IMR-90 (cell line): ENCODE measurements around the gene NDUFA7. TPM values are rescaled to one million over a fixed set of nuclear protein-coding genes. Genes with fewer than 3 reads are reported as not detected.

ENCODE experiments used
- ATAC-seq: fragments of 200-7000 bp; cut with Tn5 transposase; 2 replicates; pipeline ENCODE4 v1.9.1; 2020; ENCODE audit warnings: low read depth, mild to moderate bottlenecking, moderate library complexity
- BruUV-seq: library from RNA; stranded (reverse); fragments of 400-500 nt; replicated peaks from 2 replicates; lab custom pipeline; 2021; lab: Mats Ljungman, UMichigan
- CTCF ChIA-PET: fragments of 300-600 bp; formaldehyde crosslinking; extraction: SDS; loops from one replicate; lab custom pipeline; 2021; ENCODE audit warnings: antibody characterized with exemption; lab: Yijun Ruan, JAX
- POLR2A ChIA-PET: fragments of 300-600 bp; sonication (Branson Sonifier 250); formaldehyde crosslinking; loops from one replicate; lab custom pipeline; 2022; ENCODE audit warnings: antibody characterized with exemption; ENCODE audit not compliant: unreplicated experiment; lab: Charles Lee
- DNase-seq: peaks from one replicate; pipeline ENCODE4 v3.0.0; 2013
- H2AFZ ChIP-seq: replicated peaks from 2 replicates; pipeline ENCODE3; 2013; ENCODE audit warnings: low read length, mild to moderate bottlenecking; ENCODE audit not compliant: poor library complexity
- H2AK5ac ChIP-seq: 2 replicates; pipeline ENCODE4 v1.6.1; 2013; ENCODE audit warnings: low read depth, low read length, inconsistent platforms
- H2AK9ac ChIP-seq: replicated peaks from 2 replicates; pipeline ENCODE3; 2013; ENCODE audit warnings: mild to moderate bottlenecking, low read depth, low read length, moderate library complexity; ENCODE audit not compliant: poor library complexity
- H2BK120ac ChIP-seq: 2 replicates; pipeline ENCODE4 v1.6.1; 2013; ENCODE audit warnings: low read depth, low read length, inconsistent platforms
- H2BK15ac ChIP-seq: 3 replicates; pipeline ENCODE4 v1.6.1; 2013; ENCODE audit warnings: low read depth, low read length, inconsistent platforms
- H2BK20ac ChIP-seq: 2 replicates; pipeline ENCODE4 v1.6.1; 2013; ENCODE audit warnings: low read depth, mild to moderate bottlenecking, inconsistent platforms, low read length, moderate library complexity
- H2BK5ac ChIP-seq: 2 replicates; pipeline ENCODE4 v1.6.1; 2013; ENCODE audit warnings: mild to moderate bottlenecking, low read depth, low read length, inconsistent platforms; ENCODE audit not compliant: poor library complexity, severe bottlenecking
- H3K14ac ChIP-seq: replicated peaks from 2 replicates; pipeline ENCODE4 v1.6.1; 2013; ENCODE audit warnings: low read depth, low read length, inconsistent platforms
- H3K18ac ChIP-seq: 2 replicates; pipeline ENCODE4 v1.6.1; 2013; ENCODE audit warnings: low read depth, low read length, control low read depth
- H3K23ac ChIP-seq: 2 replicates; pipeline ENCODE4 v1.6.1; 2013; ENCODE audit warnings: low read depth, low read length, inconsistent platforms
- H3K27ac ChIP-seq: 2 replicates; pipeline ENCODE4 v1.5.1; 2013; ENCODE audit warnings: mild to moderate bottlenecking, control low read depth, low read length; ENCODE audit not compliant: insufficient read depth
- H3K27me3 ChIP-seq: 2 replicates; pipeline ENCODE4 v1.6.1; 2013; ENCODE audit warnings: low read length; ENCODE audit not compliant: control insufficient read depth, insufficient read depth
- H3K36me3 ChIP-seq: 2 replicates; pipeline ENCODE4 v1.6.1; 2013; ENCODE audit warnings: low read length, mixed read lengths; ENCODE audit not compliant: control insufficient read depth, insufficient read depth
- H3K4ac ChIP-seq: 2 replicates; pipeline ENCODE4 v1.6.1; 2013; ENCODE audit warnings: low read depth, low read length, inconsistent platforms
- H3K4me1 ChIP-seq: 2 replicates; pipeline ENCODE4 v1.6.1; 2013; ENCODE audit warnings: low read length, mixed read lengths; ENCODE audit not compliant: control insufficient read depth, insufficient read depth
- H3K4me2 ChIP-seq: 2 replicates; pipeline ENCODE4 v1.6.1; 2013; ENCODE audit warnings: low read depth, mild to moderate bottlenecking, control low read depth, low read length, moderate library complexity
- H3K4me3 ChIP-seq: 2 replicates; pipeline ENCODE4 v1.5.1; 2013; ENCODE audit warnings: low read depth, mild to moderate bottlenecking, control low read depth, low read length, moderate library complexity; ENCODE audit not compliant: insufficient read depth
- H3K56ac ChIP-seq: 2 replicates; pipeline ENCODE4 v1.6.1; 2013; ENCODE audit warnings: low read length, inconsistent platforms; ENCODE audit not compliant: insufficient read depth; ENCODE audit errors: extremely low read depth
- H3K79me1 ChIP-seq, 2 experiments: 2 replicates each; pipeline ENCODE4 v1.6.1; 2013; ENCODE audit warnings: low read length in 2 of 2, inconsistent platforms in 1 of 2, low read depth in 1 of 2
- H3K9ac ChIP-seq: 2 replicates; pipeline ENCODE4 v1.6.1; 2013; ENCODE audit warnings: low read depth, low read length, control low read depth
- H3K9me1 ChIP-seq: 2 replicates; pipeline ENCODE4 v1.6.1; 2013; ENCODE audit warnings: low read length, inconsistent platforms; ENCODE audit not compliant: insufficient read depth
- H3K9me3 ChIP-seq: 2 replicates; pipeline ENCODE4 v1.6.1; 2013; ENCODE audit warnings: low read length; ENCODE audit not compliant: control insufficient read depth, insufficient read depth
- H4K20me1 ChIP-seq: 2 replicates; pipeline ENCODE4 v1.6.1; 2013; ENCODE audit warnings: low read length, inconsistent platforms; ENCODE audit not compliant: insufficient read depth
- H4K5ac ChIP-seq: 2 replicates; pipeline ENCODE4 v1.6.1; 2013; ENCODE audit warnings: mild to moderate bottlenecking, low read depth, low read length, control low read depth
- H4K8ac ChIP-seq, 2 experiments: 2 replicates each; pipeline ENCODE4 v1.6.1; 2013; ENCODE audit warnings: low read depth in 2 of 2, low read length in 2 of 2, control low read depth in 1 of 2, inconsistent platforms in 1 of 2
- H4K91ac ChIP-seq: 2 replicates; pipeline ENCODE4 v1.6.1; 2013; ENCODE audit warnings: low read depth, low read length, inconsistent platforms; ENCODE audit not compliant: insufficient read depth
- CEBPB ChIP-seq: IDR thresholded peaks from 2 replicates; pipeline ENCODE4 v1.6.1; 2012; ENCODE audit warnings: low read depth, low read length, improper control_type of control experiment
- CHD1 ChIP-seq: IDR thresholded peaks from 2 replicates; pipeline ENCODE4 v1.6.1; 2012; ENCODE audit warnings: low read depth, low read length, improper control_type of control experiment
- CTCF ChIP-seq: conservative IDR thresholded peaks from 2 replicates; pipeline ENCODE4 v1.5.1; 2012; ENCODE audit warnings: mild to moderate bottlenecking, low read depth, low read length, improper control_type of control experiment
- FOS ChIP-seq: fragments of 150-350 bp; IDR thresholded peaks from 2 replicates; pipeline ENCODE4 v1.6.1; 2016; ENCODE audit warnings: low read depth, low read length
- MAFK ChIP-seq: IDR thresholded peaks from 2 replicates; pipeline ENCODE4 v1.6.1; 2012; ENCODE audit warnings: low read depth, low read length, improper control_type of control experiment
- MAZ ChIP-seq: IDR thresholded peaks from 2 replicates; pipeline ENCODE4 v1.6.1; 2012; ENCODE audit warnings: low read depth, mild to moderate bottlenecking, low read length, improper control_type of control experiment, moderate library complexity, borderline replicate concordance
- MXI1 ChIP-seq: IDR thresholded peaks from 2 replicates; pipeline ENCODE4 v1.6.1; 2012; ENCODE audit warnings: low read depth, mild to moderate bottlenecking, low read length, moderate library complexity, borderline replicate concordance
- NFE2L2 ChIP-seq: fragments of 150-350 bp; IDR thresholded peaks from 2 replicates; pipeline ENCODE4 v1.6.1; 2016; ENCODE audit warnings: low read depth, mild to moderate bottlenecking, low read length
- RAD21 ChIP-seq: IDR thresholded peaks from 2 replicates; pipeline ENCODE4 v1.6.1; 2012; ENCODE audit warnings: low read length, improper control_type of control experiment
- RCOR1 ChIP-seq: IDR thresholded peaks from 2 replicates; pipeline ENCODE4 v1.6.1; 2012; ENCODE audit warnings: mild to moderate bottlenecking, low read length, improper control_type of control experiment; ENCODE audit not compliant: insufficient replicate concordance
- RFX5 ChIP-seq: IDR thresholded peaks from 2 replicates; pipeline ENCODE4 v1.8.0; 2012; ENCODE audit warnings: low read depth, mild to moderate bottlenecking, low read length, moderate library complexity
- SMC3 ChIP-seq: fragments of 150-350 bp; IDR thresholded peaks from 2 replicates; pipeline ENCODE4 v1.6.1; 2016; ENCODE audit warnings: low read depth, mild to moderate bottlenecking, antibody characterized with exemption, low read length, moderate library complexity
- USF2 ChIP-seq: fragments of 150-350 bp; IDR thresholded peaks from 2 replicates; pipeline ENCODE4 v1.6.1; 2017; ENCODE audit warnings: mild to moderate bottlenecking, antibody characterized with exemption, low read length, low read depth
- WGBS, 2 experiments: methylation state at CpG; one replicate each; pipeline versions ENCODE4 v1.1.5 to v1.1.7; 2013; ENCODE audit warnings: missing lambda C conversion rate in 2 of 2; ENCODE audit not compliant: insufficient read length in 1 of 2; ENCODE audit errors: extremely low coverage in 2 of 2; 5-methylcytosine and 5-hydroxymethylcytosine counted together
- dilution Hi-C: fragments of 300-500 bp; cut with HindIII; formaldehyde crosslinking; loops from one replicate; pipeline ENCODE4 v1.14.3; 2018; ENCODE audit warnings: low sequenced_read_pairs; ENCODE audit not compliant: unreplicated experiment
- in situ Hi-C: fragments of 300-500 bp; cut with MboI; formaldehyde crosslinking; loops from 3 replicates; pipeline ENCODE4 v1.14.3; 2019; ENCODE audit warnings: low sequenced_read_pairs, inconsistent platforms, mixed read lengths
- intact Hi-C: fragments of 100-400 bp; cut with micrococcal nuclease; formaldehyde crosslinking; loops from 2 replicates; pipeline ENCODE4 v1.10.0; 2022
- polyA plus RNA-seq, 3 experiments: library from polyadenylated mRNA; depleted of rRNA; stranded (reverse); fragments of >200 nt; gene quantifications; 2 replicates each; pipeline ENCODE4 v1.2.3, GENCODE V29; 2012; ENCODE audit warnings: low replicate concordance in 1 of 3
- total RNA-seq: library from RNA; depleted of rRNA; stranded (reverse); fragments of >200 nt; gene quantifications from 2 replicates; pipeline ENCODE4 v1.2.3, GENCODE V29; 2012

The NDUFA7 gene
- total and polyA plus RNA-seq, 2 of the 4 experiments (the other 2 are of a cell fraction) = 20.6 to 50.7 TPM

- Histone ChIP-seq H3K9ac (no peak overlapping the region), H3K9me3 (no peaks in the 10 kb centered on the region), H3K79me1 (peaks cover 8 to 46% of the 10 kb centered on the region in 2 experiments; a peak in 3 of 4 replicates), H2AFZ (peak overlapping the region; percentile 58), H4K20me1 (peaks cover 16% of the 10 kb centered on the region), H2BK5ac (peak overlapping the region; percentile 65), H3K9me1 (peaks cover 19% of the 10 kb centered on the region), H3K27me3 (no peaks in the 10 kb centered on the region), H4K91ac (peak overlapping the region; percentile 74; the same call in 1 of the 2 replicates), H3K4ac (peak overlapping the region; percentile 78), H2BK15ac (peak overlapping the region; percentile 33; the same call in 2 of the 3 replicates), H4K5ac (no peak overlapping the region), H2AK5ac (peak overlapping the region; percentile 93), H3K14ac (peak overlapping the region; percentile 34), H3K4me2 (peak overlapping the region; percentile 77), H3K4me1 (peaks cover 26% of the 10 kb centered on the region), H3K56ac (0 out of 2 replicates have a peak overlapping the region, but pooled peaks have one; percentile 6), H2BK20ac (peak overlapping the region; percentile 54), H3K4me3 (no peak overlapping the region), H2AK9ac (peak overlapping the region; percentile 31), H4K8ac (peak overlapping the region; percentile 44 to 57; a peak in 3 of 4 replicates), H3K23ac (peak overlapping the region; percentile 33; the same call in 1 of the 2 replicates), H3K18ac (peak overlapping the region; percentile 62), H3K36me3 (peaks cover 14% of the 10 kb centered on the region), H2BK120ac (peak overlapping the region; percentile 86), H3K27ac (peak overlapping the region; percentile 57; the same call in 1 of the 2 replicates)
- no TSS peak for BruUV-seq
- in situ Hi-C loops (no loop called here), intact Hi-C loops (loop anchor here (1.0 kb wide), 1 partner anchor 23 kb away; the partner anchor contains the start of gene RAB11B), dilution Hi-C loops (no loop called here)
- POLR2A ChIA-PET = interaction anchor here (0.6 kb wide), 1 partner anchor 15 kb away, joined by 3 read pairs; no protein-coding TSS in a partner anchor
- 19% methylated on average over 6 of the region's 23 CpGs; no CpG with 5 or more reads in 1 of the 2 experiments for WGBS, 2 experiments
- CTCF ChIA-PET = interaction anchor here (1.0 kb wide), 1 partner anchor 46 kb away, joined by 4 read pairs; the partner anchor contains the start of gene MARCHF2
- ATAC-seq = peak; percentile 82
- DNase-seq = peak; percentile 98
- TF ChIP-seq RCOR1 (peak; percentile 44), RAD21 (peak; percentile 33), MAFK (no peak), CTCF (no peak), MAZ (peak; percentile 95; the same call in 1 of the 2 replicates), USF2 (no peak), NFE2L2 (peak; percentile 66; the same call in 1 of the 2 replicates), RFX5 (no peak), FOS (no peak), CHD1 (no peak), MXI1 (peak; percentile 55; the same call in 1 of the 2 replicates), SMC3 (no peak), CEBPB (peak; percentile 71)
These were observed 46.3 kb upstream of the NDUFA7 start for GRCh38 chr19:8367327-8368001.
